HG02623 (cell line): ENCODE data around the gene SRRM3.
"Not testable (repeated sequence)": the region's sequence is repeated elsewhere in the genome, so short reads cannot be mapped to it uniquely, and the experiment has no call there.

Experiments used
- ATAC-seq: cut with Tn5 transposase; IDR thresholded peaks from one replicate; pipeline ENCODE4 v1.9.1; 2021; ENCODE audit warnings: moderate library complexity; ENCODE audit not compliant: unreplicated experiment

The SRRM3 gene

GRCh38 chr7:76187272-76187671 lies 14.4 kb upstream of the SRRM3 start:
- no peak for ATAC-seq

- no peak for ATAC-seq
Observed at GRCh38 chr7:76189276-76189675, 12.4 kb upstream of the SRRM3 start.

GRCh38 chr7:76191783-76192240 lies 9.9 kb upstream of the SRRM3 start:
- ATAC-seq, result no peak

- no peak for ATAC-seq
Observed at GRCh38 chr7:76193466-76193865, 8.2 kb upstream of the SRRM3 start.

DNA sequence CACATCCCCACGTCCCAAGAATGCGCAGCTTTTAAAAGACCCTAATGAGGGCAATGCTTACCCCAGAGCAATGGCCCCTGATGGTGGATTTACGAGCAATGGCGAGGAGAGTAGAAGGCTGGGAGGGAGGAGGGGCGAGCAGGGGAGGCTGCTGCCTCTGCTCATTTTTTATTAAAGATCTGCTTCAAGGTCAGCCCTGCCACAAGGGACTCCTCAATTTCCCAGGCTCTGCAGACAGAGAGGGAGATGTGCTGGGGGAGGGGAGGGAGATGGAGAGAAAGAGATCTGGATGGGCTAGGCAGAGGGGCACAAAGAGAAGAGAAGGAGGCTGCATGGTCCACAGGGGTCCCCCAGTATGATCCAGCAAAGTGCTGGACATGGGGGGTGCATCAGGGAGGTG lies 7.8 kb upstream of the SRRM3 start:
- ATAC-seq, result no peak

GRCh38 chr7:76196786-76197185 lies 4.9 kb upstream of the SRRM3 start:
- ATAC-seq, result no peak

DNA sequence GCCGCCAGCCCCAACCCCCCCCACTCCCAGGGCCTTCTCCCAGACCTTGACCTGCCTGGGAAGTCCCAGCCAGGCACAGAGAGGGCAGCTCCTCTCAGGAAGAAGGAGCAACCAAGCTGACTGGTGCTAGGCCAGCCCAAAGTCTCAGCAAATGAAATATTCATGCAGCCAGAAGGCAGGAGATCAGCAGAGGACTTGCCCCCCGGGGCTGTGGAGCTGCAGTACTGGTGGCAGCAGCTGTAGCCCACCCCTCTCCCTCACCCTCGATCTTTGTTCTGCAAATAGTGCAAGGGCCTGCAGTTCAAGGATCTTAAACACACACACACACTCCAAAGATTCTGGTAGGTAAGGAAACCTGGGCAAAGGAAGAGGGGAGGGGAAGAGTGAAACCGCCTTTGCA lies 3.5 kb upstream of the SRRM3 start:
- no peak for ATAC-seq

GRCh38 chr7:76202666-76203030 lies 952 bp downstream of the SRRM3 start:
- no peak for ATAC-seq

GRCh38 chr7:76204147-76204546 lies 2.5 kb downstream of the SRRM3 start:
- ATAC-seq, result no peak

DNA sequence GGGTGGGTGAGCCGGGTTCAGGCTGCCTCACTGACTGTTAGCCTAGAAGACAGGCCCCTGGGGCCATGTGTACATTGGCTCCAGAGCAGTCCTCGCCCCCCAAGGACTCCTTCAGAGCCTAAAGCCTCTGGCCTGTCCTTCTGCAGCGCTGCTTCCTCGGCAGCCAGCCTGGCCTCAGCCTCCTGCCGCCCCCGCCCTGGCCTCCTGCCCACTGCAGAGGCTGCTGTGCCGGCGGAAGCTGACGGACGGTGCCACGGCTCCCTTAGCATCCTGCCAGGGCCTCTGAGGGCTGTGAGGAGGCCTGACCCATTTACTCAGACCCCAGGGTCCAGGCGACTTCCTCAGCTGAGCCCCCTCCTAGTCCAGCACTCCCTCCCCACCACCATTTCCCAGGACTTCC lies 4.9 kb downstream of the SRRM3 start:
- ATAC-seq, result no peak

GRCh38 chr7:76209310-76209709 lies 7.6 kb downstream of the SRRM3 start:
- ATAC-seq, result no peak

GRCh38 chr7:76211216-76211615 lies 9.5 kb downstream of the SRRM3 start:
- no peak for ATAC-seq

DNA sequence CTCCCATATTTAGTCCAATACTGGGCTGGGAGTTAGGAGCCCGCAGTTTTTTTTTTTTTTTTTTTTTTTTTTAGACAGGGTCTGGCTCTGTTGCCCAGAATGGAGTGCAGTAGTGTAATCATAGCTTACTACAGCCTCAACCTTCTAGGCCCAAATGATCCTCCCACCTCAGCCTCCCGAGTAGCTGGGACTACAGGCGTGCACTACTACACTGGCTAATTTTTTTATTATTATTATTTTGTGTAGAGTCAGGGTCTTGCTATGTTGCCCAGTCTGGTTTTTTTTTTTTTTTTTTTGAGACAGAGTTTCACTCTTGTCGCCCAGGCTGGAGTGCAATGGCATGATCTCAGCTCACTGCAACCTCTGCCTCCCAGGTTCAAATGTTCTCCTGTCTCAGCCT lies 13.7 kb downstream of the SRRM3 start:
- not testable (repeated sequence) for ATAC-seq

DNA sequence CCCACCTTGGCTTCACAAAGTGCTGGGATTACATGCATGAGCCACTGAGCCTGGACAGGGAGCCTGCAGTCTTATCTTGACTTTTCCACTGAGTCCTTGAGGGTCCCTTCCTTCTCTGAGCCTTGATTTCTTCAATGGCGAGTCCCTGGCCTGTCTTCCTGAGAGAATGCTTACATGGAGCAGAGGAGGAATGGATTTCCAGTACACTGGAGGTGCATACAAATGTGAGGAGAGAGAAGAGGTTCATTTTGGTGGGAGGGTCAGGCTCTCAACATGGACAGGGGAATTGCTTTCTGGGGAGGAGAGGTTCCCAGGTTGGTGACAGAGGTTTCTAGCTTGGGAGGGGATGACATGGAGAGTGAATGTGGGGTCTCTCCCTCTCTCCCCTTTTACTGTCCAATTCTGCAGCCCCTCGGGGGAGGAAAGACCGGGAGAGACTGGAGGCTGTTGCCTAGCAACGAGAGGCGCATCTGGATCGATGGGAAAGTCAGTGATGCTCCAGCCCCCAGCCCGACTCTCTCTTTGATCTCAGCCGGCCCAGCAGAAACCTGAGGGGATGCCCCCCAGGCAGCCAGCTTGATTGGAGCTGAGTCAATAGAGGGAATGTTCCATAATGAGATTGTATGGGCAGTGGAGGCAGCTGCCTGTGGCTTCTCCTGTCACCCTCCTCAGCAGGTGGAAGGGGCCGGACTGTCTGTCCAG lies 14.8 kb downstream of the SRRM3 start:
- ATAC-seq, result no peak

DNA sequence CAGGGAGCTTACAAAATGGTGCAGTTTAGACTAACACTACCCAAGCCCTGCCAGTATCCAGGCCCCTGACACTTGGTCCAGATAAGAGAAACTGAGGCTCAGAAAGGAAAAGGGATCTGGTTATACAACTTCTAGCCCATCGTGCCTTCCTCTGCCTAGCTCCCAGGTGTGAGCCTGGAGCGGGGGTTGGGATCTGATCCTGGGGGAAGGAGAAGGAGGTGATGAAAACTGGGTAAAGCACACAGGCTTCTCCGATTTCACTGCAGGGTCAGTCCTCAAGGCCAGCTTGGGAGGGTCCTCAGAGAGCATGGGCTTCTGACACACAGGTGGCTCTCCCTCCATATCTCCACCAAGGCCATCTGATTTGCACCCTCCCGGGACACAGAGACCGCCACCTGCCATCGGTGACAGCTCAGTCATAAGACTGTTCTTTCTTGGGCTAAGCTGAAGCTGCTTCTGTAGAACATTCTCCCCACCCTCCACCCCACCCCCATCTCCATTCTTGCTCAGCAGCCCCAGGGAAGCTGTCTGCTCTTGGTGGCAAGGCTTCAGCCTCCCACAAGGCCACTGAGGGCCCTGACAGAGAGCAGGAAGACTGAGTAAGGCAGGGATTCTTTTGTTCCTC lies 16.4 kb downstream of the SRRM3 start:
- no peak for ATAC-seq

DNA sequence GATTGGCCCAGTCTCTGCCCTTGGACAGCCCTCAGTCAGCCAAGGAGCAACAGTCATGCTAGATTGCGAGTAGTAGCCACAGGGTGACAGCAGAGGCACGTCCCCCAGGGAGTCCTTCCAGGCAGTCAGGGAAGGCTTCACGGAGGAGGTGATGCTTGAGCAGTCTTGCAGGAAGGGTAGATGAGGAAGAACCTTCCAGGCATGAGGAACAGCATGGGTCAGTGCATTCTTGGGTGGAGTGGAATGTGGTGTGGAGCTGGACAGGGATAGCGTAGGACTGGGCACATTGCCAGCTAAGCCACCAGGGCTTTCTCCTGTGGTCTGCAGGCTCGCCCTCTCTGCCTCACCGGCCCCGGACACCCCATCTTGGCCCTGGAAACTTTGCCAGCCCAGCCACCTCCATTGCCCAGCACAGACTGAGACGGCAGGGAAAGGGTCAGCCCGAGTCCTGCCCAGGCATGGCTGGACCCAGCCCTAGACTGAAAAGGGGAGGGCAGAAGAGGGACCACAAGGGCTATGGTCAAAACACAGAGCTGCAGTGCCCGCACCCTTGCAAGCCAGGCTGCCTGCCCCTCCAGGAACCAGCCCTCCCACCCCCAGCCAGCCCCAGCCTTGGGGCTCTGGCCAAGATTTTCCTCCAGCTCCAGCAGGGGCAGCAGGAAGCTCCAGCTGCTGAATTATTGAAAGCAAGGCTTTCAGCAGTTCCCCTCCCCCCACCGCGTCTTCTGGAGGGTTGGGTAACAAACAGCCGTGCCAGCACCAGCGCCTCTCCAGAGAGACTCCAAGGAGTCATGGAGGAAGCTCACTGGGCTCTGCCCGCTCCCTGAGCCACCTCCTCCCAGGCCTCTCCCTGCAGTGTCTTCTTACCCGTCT lies 18.7 kb downstream of the SRRM3 start:
- ATAC-seq, result no peak

DNA sequence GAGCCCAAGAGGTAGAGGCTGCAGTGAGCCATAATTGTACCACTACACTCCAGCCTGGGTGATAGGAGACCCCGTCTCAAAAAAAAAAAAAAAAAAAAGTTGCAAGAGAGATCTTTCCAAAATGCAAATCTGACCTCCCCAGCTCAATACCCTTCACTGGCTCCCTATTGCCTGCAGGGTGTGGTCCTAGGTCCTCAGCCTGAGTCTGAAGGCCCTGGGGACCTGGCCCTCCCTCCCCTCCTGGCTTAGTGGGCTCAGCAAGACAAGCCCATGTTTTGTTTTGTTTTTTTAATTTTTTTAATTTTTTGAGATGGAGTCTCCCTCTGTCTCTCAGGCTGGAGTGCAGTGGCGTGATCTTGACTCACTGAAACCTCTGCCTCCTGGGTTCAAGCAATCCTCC lies 20.6 kb downstream of the SRRM3 start:
- ATAC-seq, result no peak

GRCh38 chr7:76222839-76223238 lies 21.1 kb downstream of the SRRM3 start:
- no peak for ATAC-seq

DNA sequence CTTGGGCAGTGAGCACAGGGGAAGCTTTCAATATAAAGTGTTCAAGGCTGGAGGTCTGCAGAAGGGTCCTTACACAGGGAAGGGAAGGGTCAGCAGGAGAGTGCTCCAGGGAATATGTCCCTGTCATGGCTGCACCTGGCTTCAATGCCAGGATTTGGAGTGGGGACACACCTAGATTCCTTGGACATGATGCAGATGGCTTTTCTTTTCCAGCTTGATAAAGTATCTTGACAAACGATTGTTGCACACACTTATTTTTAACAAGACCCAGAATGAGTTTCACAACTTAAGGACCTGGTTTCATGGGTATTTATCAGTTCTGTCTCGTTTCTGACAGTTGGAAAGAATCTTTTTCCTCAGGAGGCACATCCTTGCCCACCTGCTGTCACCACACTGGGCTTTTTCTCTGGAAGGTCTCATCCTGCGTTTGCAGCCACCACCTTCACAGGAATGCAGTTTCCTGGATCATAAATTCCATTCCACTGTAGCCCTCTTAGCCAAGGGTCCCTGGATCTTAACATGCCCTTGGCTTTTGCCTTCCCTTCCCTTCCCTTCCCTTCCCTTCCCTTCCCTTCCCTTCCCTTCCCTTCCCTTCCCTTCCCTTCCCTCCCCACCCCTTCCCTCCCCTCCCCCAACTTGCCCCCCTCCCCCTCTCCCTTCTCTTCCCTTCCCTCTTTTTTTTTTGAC lies 21.7 kb downstream of the SRRM3 start:
- ATAC-seq, result no peak

DNA sequence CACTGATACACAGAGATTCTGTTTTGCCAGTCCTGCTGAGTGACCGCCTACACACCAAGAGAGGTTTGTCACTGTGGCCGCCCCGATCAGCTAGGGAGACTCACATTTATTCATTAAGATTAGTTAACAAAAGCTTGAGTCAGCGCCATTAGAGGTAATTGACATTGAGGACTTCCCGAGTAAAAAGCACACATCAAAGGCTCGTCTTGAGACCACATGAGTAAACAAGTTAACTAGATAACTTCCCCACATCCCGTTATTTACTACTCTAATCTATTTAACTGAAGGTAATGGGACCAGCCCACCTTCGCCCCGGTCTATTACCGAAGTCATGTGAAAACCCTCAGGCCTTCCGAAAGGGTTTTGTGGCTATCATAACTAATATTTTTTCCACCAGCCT lies 23.0 kb downstream of the SRRM3 start:
- ATAC-seq, result no peak

- ATAC-seq, result no peak
Observed at GRCh38 chr7:76225379-76225778, 23.7 kb downstream of the SRRM3 start.
